Kidney (tissue), 14 donors: ENCODE measurements around the gene GPR68. TPM values are rescaled to one million over a fixed set of nuclear protein-coding genes. Genes with fewer than 3 reads are reported as not detected.

Source experiments
- DNase-seq, 5 donors: peaks; one replicate each; pipeline ENCODE4 v3.0.0-alpha.2; 2013 to 2020
- FAIRE-seq: peaks from 2 replicates; lab custom pipeline; 2012; peaks lifted over from hg19 to GRCh38; lab: Jason Lieb, UNC
- H3K27ac ChIP-seq, 2 donors: one replicate each; pipeline ENCODE4 v1.7.0; 2013; ENCODE audit warnings: low read depth in 2 of 2, low read length in 2 of 2, inconsistent platforms in 1 of 2
- H3K27me3 ChIP-seq: one replicate; pipeline ENCODE4 v1.7.1; 2013; ENCODE audit warnings: low read length, inconsistent platforms; ENCODE audit not compliant: control insufficient read depth, insufficient read depth
- H3K36me3 ChIP-seq, 3 donors: one replicate each; pipeline versions ENCODE4 v1.7.0 to v1.7.1; 2013; ENCODE audit warnings: low read length in 3 of 3, control low read depth in 1 of 3, inconsistent platforms in 1 of 3; ENCODE audit not compliant: insufficient read depth in 3 of 3, control insufficient read depth in 2 of 3
- H3K4me1 ChIP-seq, 3 donors: one replicate each; pipeline versions ENCODE4 v1.7.0 to v1.7.1; 2013; ENCODE audit warnings: low read length in 3 of 3, inconsistent platforms in 1 of 3, low read depth in 1 of 3; ENCODE audit not compliant: control insufficient read depth in 2 of 3, insufficient read depth in 2 of 3
- H3K4me3 ChIP-seq, 3 donors: one replicate each; pipeline versions ENCODE4 v1.7.0 to v1.8.1; 2013; ENCODE audit warnings: low read length in 3 of 3, control low read depth in 1 of 3, inconsistent platforms in 1 of 3
- H3K9ac ChIP-seq, 3 donors: one replicate each; pipeline versions ENCODE4 v1.7.0 to v1.7.1; 2013; ENCODE audit warnings: low read length in 3 of 3, control low read depth in 1 of 3, inconsistent platforms in 1 of 3
- H3K9me3 ChIP-seq, 3 donors: one replicate each; pipeline versions ENCODE4 v1.7.0 to v1.7.1; 2013; ENCODE audit warnings: low read length in 3 of 3, control low read depth in 1 of 3, inconsistent platforms in 1 of 3; ENCODE audit not compliant: control insufficient read depth in 2 of 3, insufficient read depth in 1 of 3
- intact Hi-C: fragments of 100-400 bp; cut with DNase I; formaldehyde crosslinking; loops from one replicate; pipeline ENCODE4 v1.11.1; 2022
- polyA plus RNA-seq: library from polyadenylated mRNA; stranded (reverse); fragments of 350-450 nt; fragmentation: Illumina TruSeq; extraction: RNeasy Lipid Tissue Mini Kit (QIAGEN cat#74804); gene quantifications from one replicate; pipeline ENCODE4 v1.2.3, GENCODE V29; 2014; ENCODE audit warnings: low read depth, low replicate concordance; ENCODE audit not compliant: insufficient read depth
- total RNA-seq: library from RNA; stranded (reverse); fragmentation: NEBNext Ultra II Directional; extraction: Animal tissue kit (Norgen Biotek cat#: 25700); gene quantifications from one replicate; pipeline ENCODE4 v1.2.1, GENCODE V29; 2021
- TF ChIP-seq, protein P1 (sequence below): IDR thresholded peaks from 3 replicates; pipeline ENCODE4 v1.5.1; 2012; ENCODE audit warnings: mild to moderate bottlenecking, moderate library complexity, borderline replicate concordance; ENCODE audit not compliant: insufficient read depth; ENCODE audit errors: extremely low read depth
- donor health status: control.
- donor health status: control.
- donor health status: control.
- donor health status: control.
- donor health status: control.
- donor health status: DM: yes; HTN: yes; CAD: no.
- donor health status: Normal renal cell carcinoma (clear cell type).

Gene GPR68
- total and polyA plus RNA-seq, 2 donors from 2014 or later, result 0.82 to 1.7 TPM

- Histone ChIP-seq H3K9ac (no peak overlapping the region), H3K27me3 (no peaks in the 10 kb centered on the region), H3K4me1 (peaks cover 0 to 7% (median 2%) of the 10 kb centered on the region in 3 donors), H3K9me3 (no peaks in the 10 kb centered on the region), H3K36me3 (no peaks in the 10 kb centered on the region), H3K27ac (no peak overlapping the region), H3K4me3 (no peak overlapping the region)
- intact Hi-C loops, result loop anchor here (5.0 kb wide), 1 partner anchor 97 kb away; no protein-coding TSS in a partner anchor
- TF ChIP-seq, protein P1, sequence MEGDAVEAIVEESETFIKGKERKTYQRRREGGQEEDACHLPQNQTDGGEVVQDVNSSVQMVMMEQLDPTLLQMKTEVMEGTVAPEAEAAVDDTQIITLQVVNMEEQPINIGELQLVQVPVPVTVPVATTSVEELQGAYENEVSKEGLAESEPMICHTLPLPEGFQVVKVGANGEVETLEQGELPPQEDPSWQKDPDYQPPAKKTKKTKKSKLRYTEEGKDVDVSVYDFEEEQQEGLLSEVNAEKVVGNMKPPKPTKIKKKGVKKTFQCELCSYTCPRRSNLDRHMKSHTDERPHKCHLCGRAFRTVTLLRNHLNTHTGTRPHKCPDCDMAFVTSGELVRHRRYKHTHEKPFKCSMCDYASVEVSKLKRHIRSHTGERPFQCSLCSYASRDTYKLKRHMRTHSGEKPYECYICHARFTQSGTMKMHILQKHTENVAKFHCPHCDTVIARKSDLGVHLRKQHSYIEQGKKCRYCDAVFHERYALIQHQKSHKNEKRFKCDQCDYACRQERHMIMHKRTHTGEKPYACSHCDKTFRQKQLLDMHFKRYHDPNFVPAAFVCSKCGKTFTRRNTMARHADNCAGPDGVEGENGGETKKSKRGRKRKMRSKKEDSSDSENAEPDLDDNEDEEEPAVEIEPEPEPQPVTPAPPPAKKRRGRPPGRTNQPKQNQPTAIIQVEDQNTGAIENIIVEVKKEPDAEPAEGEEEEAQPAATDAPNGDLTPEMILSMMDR, result no peak
- FAIRE-seq (no peak), DNase-seq (no peak)
These were observed 30.3 kb upstream of the GPR68 start for GRCh38 chr14:91274796-91275195.

- Histone ChIP-seq H3K9me3 (no peaks in the 10 kb centered on the region), H3K27me3 (no peaks in the 10 kb centered on the region), H3K4me1 (peaks cover 0 to 12% (median 5%) of the 10 kb centered on the region in 3 donors), H3K27ac (no peak overlapping the region), H3K4me3 (no peak overlapping the region), H3K36me3 (no peaks in the 10 kb centered on the region), H3K9ac (no peak overlapping the region)
- FAIRE-seq (no peak), DNase-seq (peak in 1 of 5 donors; percentile 16)
- TF ChIP-seq, protein P1, result no peak
- intact Hi-C loops, result loop anchor here (5.0 kb wide), 1 partner anchor 97 kb away; no protein-coding TSS in a partner anchor
These were observed 29.4 kb upstream of the GPR68 start for GRCh38 chr14:91273885-91274273.

DNA sequence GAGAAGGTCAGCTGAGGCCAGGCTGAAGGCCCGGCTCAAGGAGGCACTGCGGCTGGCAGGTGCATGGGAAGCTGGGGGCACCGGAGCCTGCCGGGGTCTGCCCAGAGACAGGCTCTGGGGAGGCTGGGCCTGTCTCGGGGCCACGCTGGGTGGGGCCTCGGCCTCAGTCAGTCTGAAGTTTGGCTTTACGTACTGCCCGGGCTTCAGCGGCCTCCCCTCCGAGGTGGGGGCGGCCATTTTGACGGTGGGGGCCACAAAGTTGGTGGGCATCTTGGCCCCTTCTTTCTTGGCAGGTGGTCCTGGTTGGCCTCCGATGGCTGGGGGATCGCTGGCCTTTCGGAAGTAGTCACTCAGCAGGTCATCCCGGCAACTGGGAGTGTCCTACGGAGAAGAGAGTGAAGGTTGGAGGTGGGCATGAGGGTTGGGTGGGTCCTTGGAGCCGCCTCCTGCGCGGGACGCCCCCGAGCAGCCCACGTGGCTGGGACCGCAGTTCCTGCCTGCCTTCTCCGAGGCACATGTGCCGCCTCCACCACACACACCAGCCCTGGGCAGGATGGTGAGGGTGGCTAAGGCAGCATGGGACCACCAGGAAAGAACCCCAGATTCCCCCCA lies 28.9 kb upstream of the GPR68 start:
- Histone ChIP-seq H3K27me3 (no peaks in the 10 kb centered on the region), H3K4me1 (peaks cover 0 to 10% (median 5%) of the 10 kb centered on the region in 3 donors), H3K9me3 (no peaks in the 10 kb centered on the region), H3K36me3 (no peaks in the 10 kb centered on the region), H3K9ac (no peak overlapping the region), H3K27ac (no peak overlapping the region), H3K4me3 (no peak overlapping the region)
- no peak for FAIRE-seq
- intact Hi-C loops, result loop anchor here (5.0 kb wide), 1 partner anchor 96 kb away; no protein-coding TSS in a partner anchor
- TF ChIP-seq, protein P1, result no peak
- DNase-seq, result peak in 1 of 5 donors; percentile 43
